DMS 273 (cell line): ENCODE measurements around the gene ZNF318.
"Not testable (repeated sequence)": the region's sequence is repeated elsewhere in the genome, so short reads cannot be mapped to it uniquely, and the experiment has no call there.

Source experiments
- DNase-seq: peaks from one replicate; lab custom pipeline; 2025; ENCODE audit not compliant: unreplicated experiment; lab: John Stamatoyannopoulos, UW

Gene ZNF318

GRCh38 chr6:43303006-43303405 lies 66.4 kb downstream of the ZNF318 start:
- not testable (repeated sequence) for DNase-seq

DNA sequence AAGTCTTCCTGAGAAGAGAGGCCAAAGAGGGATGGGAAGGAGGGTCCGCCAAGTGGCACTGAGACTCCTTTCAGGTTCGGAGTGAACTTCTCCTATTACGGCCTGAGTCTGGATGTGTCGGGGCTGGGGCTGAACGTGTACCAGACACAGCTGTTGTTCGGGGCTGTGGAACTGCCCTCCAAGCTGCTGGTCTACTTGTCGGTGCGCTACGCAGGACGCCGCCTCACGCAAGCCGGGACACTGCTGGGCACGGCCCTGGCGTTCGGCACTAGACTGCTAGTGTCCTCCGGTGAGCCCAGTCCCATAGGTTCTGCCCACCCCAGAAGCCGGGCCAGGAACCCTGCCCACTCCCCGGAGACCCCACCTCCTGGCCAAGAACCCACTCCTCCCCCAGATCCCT lies 67.3 kb downstream of the ZNF318 start:
- DNase-seq = no peak

GRCh38 chr6:43301081-43301870 lies 68.2 kb downstream of the ZNF318 start:
- DNase-seq = no peak

- no peak for DNase-seq
Observed at GRCh38 chr6:43299338-43300293, 69.8 kb downstream of the ZNF318 start.

GRCh38 chr6:43298565-43299337 lies 70.7 kb downstream of the ZNF318 start:
- DNase-seq = no peak

- DNase-seq = no peak
Observed at GRCh38 chr6:43297644-43298564, 71.5 kb downstream of the ZNF318 start, which contains the start of gene SLC22A7. TSS of gene SLC22A7 (plus strand) at chr6:43298260. CDS start at chr6:43298359, 99 bp downstream.

DNA sequence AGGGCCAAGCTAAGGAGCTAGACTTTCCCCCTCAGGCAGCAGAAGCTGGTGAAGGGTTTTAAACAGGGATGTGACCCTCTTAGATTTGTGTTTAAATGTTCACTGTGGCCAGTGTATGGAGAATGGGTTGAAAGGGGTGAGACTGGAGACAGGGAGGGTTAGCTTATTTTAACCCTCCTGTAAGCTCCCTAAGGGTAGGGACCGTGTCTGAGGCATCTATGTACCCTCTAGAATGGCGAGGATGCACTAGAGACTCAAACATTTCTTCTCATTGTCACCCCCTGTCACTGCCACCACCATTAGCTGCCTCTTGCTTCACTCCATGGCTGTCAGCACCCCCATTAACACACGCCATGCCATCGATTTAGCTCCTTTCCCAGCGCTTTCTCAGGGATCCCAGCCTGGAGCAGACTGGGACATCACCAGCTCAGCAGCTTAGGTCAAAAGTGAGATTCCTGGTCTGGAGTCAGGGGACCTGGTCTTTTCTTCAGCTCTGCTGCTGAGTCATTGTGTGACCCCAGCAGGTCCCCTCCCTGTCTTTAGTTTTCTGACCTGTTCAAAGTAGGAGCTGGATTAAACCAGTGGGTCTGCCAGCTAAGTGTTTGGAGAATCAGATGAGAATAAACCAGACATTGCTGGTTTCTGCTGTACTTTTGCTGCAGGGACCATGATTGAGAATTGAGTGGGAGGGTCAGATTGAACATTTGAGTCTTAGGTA lies 72.5 kb downstream of the ZNF318 start:
- no peak for DNase-seq

GRCh38 chr6:43295456-43295855 lies 74.0 kb downstream of the ZNF318 start:
- no peak for DNase-seq

- no peak for DNase-seq
Observed at GRCh38 chr6:43294536-43294935, 74.9 kb downstream of the ZNF318 start.

DNA sequence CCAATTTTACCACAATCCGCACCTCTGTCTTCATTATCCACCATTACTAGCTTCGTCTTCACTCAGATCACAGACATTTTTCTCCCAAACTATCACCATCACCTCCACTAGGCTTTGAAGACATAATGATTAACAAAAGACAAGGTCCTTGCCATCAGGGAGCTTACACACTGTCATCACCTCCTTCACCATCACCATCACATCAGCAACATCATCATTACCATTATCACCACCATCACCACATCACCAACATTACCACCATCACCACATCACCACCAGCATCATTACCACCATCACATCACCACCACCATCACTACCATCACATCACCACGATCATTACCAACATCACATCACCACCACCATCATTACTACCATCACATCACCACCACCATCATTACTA lies 75.7 kb downstream of the ZNF318 start:
- DNase-seq = no peak

DNA sequence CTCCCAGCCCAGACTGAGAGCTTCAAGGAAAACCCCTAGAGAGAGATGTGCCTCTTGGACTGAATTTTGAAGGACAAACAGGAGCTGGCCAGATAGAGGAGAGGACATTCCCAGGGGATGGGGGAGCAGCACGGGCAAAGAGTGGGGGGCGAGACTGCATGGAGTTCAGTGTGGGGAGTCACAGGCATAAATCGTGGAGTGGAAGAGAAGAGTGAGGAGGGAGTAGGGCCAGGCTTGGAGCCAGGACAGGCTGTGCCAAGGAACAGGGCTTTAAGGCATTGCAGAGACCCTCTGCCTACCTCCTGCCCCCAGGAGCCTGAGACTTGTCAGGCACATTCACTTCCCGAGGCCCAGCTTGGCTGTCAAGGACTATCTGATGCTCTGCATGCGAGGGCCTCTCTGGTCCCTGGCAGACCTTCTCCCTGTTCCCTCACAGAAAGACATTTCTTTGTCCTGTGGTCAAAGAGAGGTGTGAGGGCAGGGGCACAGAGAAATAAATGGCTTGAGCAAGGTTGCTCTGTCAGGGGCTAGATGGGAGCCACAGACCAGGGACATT lies 76.6 kb downstream of the ZNF318 start:
- no peak for DNase-seq

DNA sequence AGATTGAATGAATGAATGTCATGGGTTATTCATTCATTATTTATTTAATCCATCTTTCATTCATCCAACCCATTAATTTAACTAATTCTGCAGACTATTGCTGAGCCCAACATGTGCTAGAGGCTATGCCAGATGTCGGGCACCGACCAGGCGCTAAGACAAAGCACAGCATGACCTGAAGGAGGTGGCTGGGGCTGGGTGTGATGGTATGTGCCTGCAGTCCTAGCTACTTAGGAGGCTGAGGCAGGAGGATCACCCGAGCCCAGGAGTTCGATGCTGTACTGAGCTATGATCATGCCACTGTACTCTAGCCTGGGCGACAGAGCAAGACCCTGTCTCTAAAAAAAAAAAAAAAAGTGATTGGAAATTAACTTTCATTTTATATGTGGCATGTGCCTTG lies 77.1 kb downstream of the ZNF318 start:
- no peak for DNase-seq

DNA sequence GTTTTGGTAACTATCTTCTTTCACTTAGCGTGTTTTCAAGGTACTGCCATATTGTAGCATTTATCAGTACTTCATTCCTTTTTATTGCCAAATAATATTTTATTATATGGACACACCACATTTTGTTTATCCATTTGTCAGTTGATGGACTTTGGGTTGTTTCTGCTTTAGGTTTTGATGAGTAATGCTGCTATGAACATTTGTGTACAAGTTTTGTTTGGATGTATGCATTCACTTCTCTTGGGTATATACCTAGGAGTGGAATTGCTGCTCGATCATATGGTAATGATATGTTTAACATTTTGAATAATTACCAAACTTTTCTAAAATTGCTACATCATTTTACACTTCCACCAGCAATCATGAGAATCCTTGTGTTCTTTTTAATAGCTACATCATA lies 77.7 kb downstream of the ZNF318 start:
- DNase-seq = no peak

- no peak for DNase-seq
Observed at GRCh38 chr6:43290905-43291355, 78.5 kb downstream of the ZNF318 start.

DNA sequence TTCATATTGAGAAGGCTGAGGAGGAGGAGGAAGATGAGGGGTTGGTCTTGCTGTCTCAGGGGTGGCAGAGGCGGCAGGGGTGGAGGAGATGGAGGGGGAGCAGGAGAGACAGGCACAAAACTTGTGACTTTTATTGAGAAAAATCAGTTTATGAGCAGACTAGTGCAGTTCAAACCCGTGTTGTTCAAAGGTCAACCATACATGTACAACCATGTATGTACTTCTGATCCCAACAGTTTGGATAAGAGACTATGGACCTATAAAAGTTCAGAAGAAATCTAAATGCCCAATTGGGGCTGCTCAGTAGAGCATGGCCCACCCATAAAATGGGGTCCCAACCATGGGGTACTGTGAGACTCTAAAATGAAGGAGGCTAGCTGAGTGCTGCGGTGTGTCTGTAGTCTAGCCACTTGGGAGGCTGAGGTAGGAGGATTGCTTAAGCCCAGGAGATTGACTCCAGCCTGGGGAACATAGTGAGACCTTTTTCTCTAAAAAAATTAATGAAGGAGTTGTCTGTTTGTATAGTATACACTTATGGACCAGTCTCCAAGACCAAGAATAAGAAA lies 79.0 kb downstream of the ZNF318 start:
- no peak for DNase-seq

- no peak for DNase-seq
Observed at GRCh38 chr6:43287717-43288679, 81.4 kb downstream of the ZNF318 start.

DNA sequence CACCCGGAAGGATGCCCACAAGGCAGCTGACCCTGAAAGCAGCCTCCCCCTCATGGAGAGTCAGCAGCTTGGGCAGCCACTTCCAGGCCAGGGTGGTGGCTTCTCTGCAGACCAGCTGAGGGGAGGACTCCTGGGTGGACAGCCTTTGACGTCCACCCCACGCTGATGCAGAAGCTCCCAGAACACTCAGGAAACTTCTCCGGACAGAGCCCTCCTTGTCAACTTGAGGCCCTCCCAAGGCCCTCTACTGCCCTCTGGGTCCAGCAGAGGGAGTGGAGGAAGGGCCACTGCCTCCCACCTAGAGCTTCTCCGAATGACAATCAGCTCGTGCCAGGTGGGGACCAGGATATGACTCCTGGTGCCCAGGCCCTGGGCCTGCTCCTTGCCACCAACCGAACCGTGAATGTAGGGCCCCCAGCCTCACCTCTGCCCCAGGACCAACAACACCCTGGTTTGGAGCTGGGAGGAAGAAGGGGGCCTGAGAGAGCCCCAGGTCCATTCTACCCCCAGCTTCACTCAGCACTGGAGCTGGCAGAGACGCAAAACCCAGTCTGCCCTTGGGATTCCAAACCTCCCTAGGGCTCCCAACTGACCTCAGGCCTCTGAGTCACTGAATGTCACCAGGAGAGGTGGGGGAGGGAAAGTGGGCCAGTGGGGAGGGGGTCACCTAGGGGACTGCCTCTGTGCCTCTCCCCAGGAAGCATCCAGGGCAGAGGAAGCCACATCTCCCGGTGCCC lies 82.3 kb downstream of the ZNF318 start:
- DNase-seq = no peak
